A673 (cell line): ENCODE measurements around the gene BRINP2. TPM values are rescaled to one million over a fixed set of nuclear protein-coding genes. Genes with fewer than 3 reads are reported as not detected.

ENCODE experiments used
- BruUV-seq: library from RNA; stranded (reverse); fragments of 400-500 nt; replicated peaks from 2 replicates; lab custom pipeline; 2021; lab: Mats Ljungman, UMichigan
- CTCF ChIA-PET: fragments of 300-600 bp; sonication (Branson Sonifier 250); formaldehyde crosslinking; loops from one replicate; lab custom pipeline; 2022; ENCODE audit warnings: antibody characterized with exemption; lab: Charles Lee
- POLR2A ChIA-PET: fragments of 300-600 bp; sonication (Branson Sonifier 250); formaldehyde crosslinking; loops from one replicate; lab custom pipeline; 2022; ENCODE audit warnings: antibody characterized with exemption; ENCODE audit not compliant: low non-redundant PET; lab: Charles Lee
- DNase-seq: peaks from one replicate; pipeline ENCODE4 v3.0.0-alpha.2; 2015; ENCODE audit warnings: low spot score
- H3K27ac ChIP-seq: fragments of 200-600 bp; sonication (generic); 2 replicates; pipeline ENCODE4 v1.5.1; 2016; ENCODE audit warnings: mixed run types, low read depth, mild to moderate bottlenecking, mixed read lengths, antibody characterized with exemption, low read length; ENCODE audit not compliant: poor library complexity, severe bottlenecking
- H3K27me3 ChIP-seq: fragments of 200-600 bp; sonication (generic); replicated peaks from 2 replicates; pipeline ENCODE4 v1.6.1; 2017; ENCODE audit warnings: mixed run types, low read depth, mild to moderate bottlenecking, mixed read lengths, antibody characterized with exemption, low read length; ENCODE audit not compliant: insufficient read depth, poor library complexity
- H3K36me3 ChIP-seq: fragments of 200-600 bp; sonication (generic); 2 replicates; pipeline ENCODE4 v1.6.1; 2016; ENCODE audit warnings: mixed run types, mild to moderate bottlenecking, mixed read lengths, antibody characterized with exemption, low read length; ENCODE audit not compliant: insufficient read depth, poor library complexity, severe bottlenecking
- H3K4me1 ChIP-seq: fragments of 200-600 bp; sonication (generic); 2 replicates; pipeline ENCODE4 v1.6.1; 2017; ENCODE audit warnings: mixed run types, mild to moderate bottlenecking, mixed read lengths, antibody characterized with exemption, low read length; ENCODE audit not compliant: insufficient read depth, poor library complexity, severe bottlenecking
- H3K4me3 ChIP-seq: fragments of 200-600 bp; sonication (generic); 2 replicates; pipeline ENCODE4 v1.5.1; 2016; ENCODE audit warnings: low read depth, mixed run types, mild to moderate bottlenecking, mixed read lengths, low read length; ENCODE audit not compliant: poor library complexity, severe bottlenecking
- H3K9me3 ChIP-seq: fragments of 200-600 bp; sonication (generic); 2 replicates; pipeline ENCODE4 v1.6.1; 2016; ENCODE audit warnings: mixed run types, low read depth, mild to moderate bottlenecking, mixed read lengths, antibody characterized with exemption, low read length; ENCODE audit not compliant: poor library complexity, severe bottlenecking
- EZH2 ChIP-seq: fragments of 200-600 bp; sonication (generic); IDR thresholded peaks from 2 replicates; pipeline ENCODE4 v1.6.1; 2017; ENCODE audit warnings: borderline replicate concordance, low read depth, mild to moderate bottlenecking, mixed read lengths, antibody characterized with exemption, low read length; ENCODE audit not compliant: poor library complexity, severe bottlenecking
- intact Hi-C: fragments of 100-400 bp; cut with micrococcal nuclease; formaldehyde crosslinking; loops from one replicate; pipeline ENCODE4 v1.10.0; 2022; ENCODE audit not compliant: unreplicated experiment
- total RNA-seq: library from RNA; stranded (reverse); gene quantifications from 2 replicates; pipeline ENCODE4 v1.2.3, GENCODE V29; 2021
- TF ChIP-seq, protein P1 (sequence below): fragments of 300-800, 200-600 bp; sonication (generic); conservative IDR thresholded peaks from 2 replicates; pipeline ENCODE4 v1.5.1; 2017; ENCODE audit warnings: low read depth, mild to moderate bottlenecking, antibody characterized with exemption, low read length, moderate library complexity, mixed read lengths

BRINP2 gene
- total RNA-seq, 1 experiment from 2014 or later, result 0.67 TPM

GRCh38 chr1:177273141-177273540 lies 102.4 kb downstream of the BRINP2 start:
- CTCF ChIA-PET, result no interaction called here
- Histone ChIP-seq H3K27ac (no peak overlapping the region), H3K4me3 (no peak overlapping the region), H3K4me1 (no peaks in the 10 kb centered on the region), H3K9me3 (no peaks in the 10 kb centered on the region), H3K27me3 (no peaks in the 10 kb centered on the region), H3K36me3 (no peaks in the 10 kb centered on the region)
- TF ChIP-seq, protein P1, sequence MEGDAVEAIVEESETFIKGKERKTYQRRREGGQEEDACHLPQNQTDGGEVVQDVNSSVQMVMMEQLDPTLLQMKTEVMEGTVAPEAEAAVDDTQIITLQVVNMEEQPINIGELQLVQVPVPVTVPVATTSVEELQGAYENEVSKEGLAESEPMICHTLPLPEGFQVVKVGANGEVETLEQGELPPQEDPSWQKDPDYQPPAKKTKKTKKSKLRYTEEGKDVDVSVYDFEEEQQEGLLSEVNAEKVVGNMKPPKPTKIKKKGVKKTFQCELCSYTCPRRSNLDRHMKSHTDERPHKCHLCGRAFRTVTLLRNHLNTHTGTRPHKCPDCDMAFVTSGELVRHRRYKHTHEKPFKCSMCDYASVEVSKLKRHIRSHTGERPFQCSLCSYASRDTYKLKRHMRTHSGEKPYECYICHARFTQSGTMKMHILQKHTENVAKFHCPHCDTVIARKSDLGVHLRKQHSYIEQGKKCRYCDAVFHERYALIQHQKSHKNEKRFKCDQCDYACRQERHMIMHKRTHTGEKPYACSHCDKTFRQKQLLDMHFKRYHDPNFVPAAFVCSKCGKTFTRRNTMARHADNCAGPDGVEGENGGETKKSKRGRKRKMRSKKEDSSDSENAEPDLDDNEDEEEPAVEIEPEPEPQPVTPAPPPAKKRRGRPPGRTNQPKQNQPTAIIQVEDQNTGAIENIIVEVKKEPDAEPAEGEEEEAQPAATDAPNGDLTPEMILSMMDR, result no peak
- no peak for TF ChIP-seq EZH2
- DNase-seq, result no peak
- intact Hi-C loops, result no loop called here
- POLR2A ChIA-PET, result no interaction called here
- no TSS peak for BruUV-seq

DNA sequence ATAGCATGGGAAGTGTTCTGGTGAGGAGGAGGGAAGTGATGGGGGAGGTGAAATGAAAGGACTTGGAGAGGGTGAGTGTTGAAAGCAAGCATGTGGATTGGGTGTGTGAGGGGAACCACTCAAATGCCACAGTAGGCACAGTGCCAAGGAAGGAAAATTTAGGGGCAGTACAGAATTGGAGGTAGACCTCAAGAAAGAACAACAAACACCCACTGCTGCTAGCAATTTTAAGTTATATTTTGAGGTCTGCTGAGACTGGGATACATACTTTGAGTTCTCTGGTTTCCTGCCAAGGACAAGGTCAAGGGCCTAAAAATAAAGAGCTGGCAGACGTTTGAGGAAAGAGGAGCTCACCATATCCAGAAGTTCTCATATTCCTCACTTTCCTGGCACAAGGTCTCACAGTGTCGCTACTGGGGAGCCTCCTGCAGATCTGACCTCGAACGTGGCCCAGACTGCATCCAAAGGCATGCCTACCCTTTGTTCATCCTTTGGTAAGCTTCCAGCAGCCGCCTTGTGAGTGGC lies 104.0 kb downstream of the BRINP2 start:
- DNase-seq, result no peak

GRCh38 chr1:177275736-177276135 lies 105.0 kb downstream of the BRINP2 start:
- no peak for DNase-seq
- intact Hi-C loops, result no loop called here
- Histone ChIP-seq H3K4me3 (no peak overlapping the region), H3K27me3 (no peaks in the 10 kb centered on the region), H3K27ac (no peak overlapping the region), H3K9me3 (no peaks in the 10 kb centered on the region), H3K36me3 (no peaks in the 10 kb centered on the region), H3K4me1 (no peaks in the 10 kb centered on the region)
- ChIA-PET POLR2A (no interaction called here), CTCF (no interaction called here)
- TF ChIP-seq, protein P1, result no peak
- TF ChIP-seq EZH2, result no peak
- no TSS peak for BruUV-seq

More for the DNA sequence above, 104.0 kb downstream of the BRINP2 start:
- Histone ChIP-seq H3K9me3 (no peaks in the 10 kb centered on the region), H3K27ac (no peak overlapping the region), H3K4me3 (no peak overlapping the region), H3K36me3 (no peaks in the 10 kb centered on the region), H3K4me1 (no peaks in the 10 kb centered on the region), H3K27me3 (no peaks in the 10 kb centered on the region)
- ChIA-PET CTCF (no interaction called here), POLR2A (no interaction called here)
- BruUV-seq, result no TSS peak
- no peak for TF ChIP-seq EZH2
- TF ChIP-seq, protein P1, result no peak
- intact Hi-C loops, result no loop called here
